HG03565 (cell line): ENCODE measurements around the gene HIPK2.

Experiments
- ATAC-seq: cut with Tn5 transposase; IDR thresholded peaks from one replicate; pipeline ENCODE4 v1.9.1; 2021; ENCODE audit warnings: mild to moderate bottlenecking, moderate library complexity; ENCODE audit not compliant: unreplicated experiment

Gene HIPK2

DNA sequence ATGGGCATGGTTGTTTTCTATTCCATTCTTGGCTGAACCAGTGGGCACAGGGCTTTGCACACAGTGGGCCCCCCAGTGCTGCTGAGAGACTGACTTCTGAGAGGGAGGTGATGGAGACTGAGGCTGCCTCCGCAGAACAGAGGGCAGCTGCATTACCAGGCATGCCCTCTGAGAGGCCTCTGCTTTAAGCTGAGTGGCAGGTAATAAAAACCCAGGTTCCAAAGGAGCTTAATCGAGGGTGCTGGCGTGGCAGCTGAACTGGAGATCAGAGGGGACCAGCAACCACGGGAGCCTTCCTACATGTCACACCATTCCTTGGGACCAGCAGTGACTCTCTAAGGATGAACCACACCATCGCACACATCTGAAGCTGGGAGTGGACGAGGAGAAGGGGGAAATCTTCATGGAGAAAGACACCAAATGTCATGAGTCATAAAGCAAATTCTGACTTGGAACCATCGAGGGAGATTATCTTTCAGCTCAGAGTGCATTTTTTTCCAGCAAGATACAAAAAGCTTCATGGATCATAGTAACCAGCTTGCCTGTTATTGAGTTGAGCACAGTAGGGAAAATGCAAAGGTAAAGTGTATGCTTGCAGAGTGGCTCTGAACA is 24.6 kb downstream of the HIPK2 start:
- no peak for ATAC-seq

DNA sequence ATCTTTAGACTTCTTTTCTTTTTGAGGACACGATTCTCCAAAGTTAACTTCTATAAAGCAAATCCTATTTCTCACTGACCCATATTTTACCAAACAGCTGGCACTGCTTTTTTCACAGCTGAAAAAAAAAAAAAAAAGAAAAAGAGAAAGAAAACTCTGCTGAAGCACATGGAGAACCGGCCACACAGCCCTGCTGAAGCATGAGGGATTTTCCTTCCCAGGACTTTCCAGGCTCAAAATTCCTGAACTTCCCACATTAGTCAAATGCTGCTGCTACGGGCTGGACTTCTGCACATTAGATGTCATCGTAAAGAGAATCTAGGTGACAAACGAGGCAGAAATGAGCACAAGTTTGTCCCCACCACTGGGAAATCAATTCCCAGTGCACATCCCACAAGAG is 25.2 kb downstream of the HIPK2 start:
- no peak for ATAC-seq

DNA sequence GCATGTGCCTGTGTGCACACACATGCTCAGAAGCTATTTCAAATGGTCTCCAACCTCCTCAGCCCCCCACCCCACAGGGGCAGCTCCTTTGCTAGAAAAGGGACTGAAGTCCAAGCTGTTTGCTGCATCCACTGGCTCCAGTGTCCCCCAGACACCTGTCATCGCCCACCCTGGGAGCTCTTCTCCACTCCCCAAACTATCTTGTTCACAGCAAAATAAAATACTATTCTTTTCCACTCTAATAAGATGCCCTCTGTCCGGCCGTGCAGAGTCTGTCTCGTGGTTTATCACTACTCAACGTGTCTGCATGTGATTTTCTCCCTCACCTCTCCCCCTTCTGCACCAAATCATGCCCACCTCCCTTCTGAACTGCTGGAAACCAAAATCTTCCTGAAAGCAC is 25.6 kb downstream of the HIPK2 start:
- no peak for ATAC-seq

DNA sequence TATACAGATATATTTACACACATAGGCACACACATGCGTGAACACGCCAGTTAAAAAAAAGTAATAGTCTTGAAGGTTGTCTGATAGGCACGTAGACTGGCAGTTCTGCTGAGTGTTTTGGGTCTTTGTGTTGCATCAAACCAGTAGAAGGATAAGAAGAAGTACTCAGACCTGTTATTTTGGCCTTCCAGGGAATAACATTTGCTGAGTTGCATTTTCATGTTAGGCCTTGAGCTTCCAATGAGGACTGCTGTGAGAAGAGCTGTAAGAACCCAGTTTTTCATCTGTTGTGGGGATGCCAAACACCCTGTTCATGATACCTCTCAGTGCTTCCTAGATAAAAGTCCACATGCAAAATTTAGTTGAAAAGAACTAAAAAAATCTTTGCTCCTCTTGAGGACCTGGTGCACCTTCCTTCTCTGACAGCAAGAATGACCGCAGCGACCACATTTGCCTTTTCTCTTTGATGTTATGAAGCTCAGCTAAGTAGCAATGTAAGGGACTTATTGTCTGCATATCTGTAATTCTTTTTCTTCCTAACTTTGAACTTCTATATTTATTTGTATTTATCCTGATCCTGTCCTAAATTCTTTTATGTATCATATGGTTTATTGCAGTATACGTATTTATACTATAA is 27.2 kb downstream of the HIPK2 start:
- no peak for ATAC-seq

DNA sequence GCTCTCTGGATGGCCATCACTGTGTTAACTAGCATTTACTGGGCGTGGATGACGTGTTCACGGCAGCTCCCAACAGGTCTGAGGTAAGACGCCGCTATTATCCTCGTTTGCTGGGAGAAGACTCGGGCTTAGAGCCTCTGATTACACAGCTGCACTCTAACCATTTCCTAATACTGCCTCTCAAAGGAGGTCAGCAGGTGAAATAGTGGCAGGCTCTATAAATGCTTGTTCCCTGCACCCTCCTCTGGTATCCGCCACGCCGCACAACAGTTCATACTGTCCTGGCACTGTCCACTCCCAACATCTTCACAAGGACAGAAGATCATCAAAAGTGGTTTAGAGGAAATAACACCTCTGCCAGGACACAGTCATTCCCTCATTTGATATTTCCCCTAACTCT is 28.3 kb downstream of the HIPK2 start:
- no peak for ATAC-seq

DNA sequence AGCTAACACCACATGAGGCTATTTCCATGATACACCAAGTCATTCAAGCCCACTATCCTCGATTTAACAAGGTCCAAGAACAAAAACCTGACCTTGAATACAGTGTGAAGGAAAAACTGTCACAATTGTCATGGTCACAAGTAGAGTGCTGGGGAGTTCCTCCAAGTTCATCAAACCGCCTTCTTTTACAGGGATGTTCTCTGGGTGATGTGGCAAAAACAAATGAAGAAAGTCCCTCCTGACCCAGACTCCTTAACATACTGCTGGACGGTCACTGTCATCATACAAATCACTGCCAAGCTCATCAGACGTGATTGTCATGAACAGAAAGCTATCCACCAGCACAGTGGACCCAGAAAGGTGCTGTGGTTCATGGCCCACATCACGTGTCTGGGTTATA is 28.9 kb downstream of the HIPK2 start:
- ATAC-seq, result no peak

DNA sequence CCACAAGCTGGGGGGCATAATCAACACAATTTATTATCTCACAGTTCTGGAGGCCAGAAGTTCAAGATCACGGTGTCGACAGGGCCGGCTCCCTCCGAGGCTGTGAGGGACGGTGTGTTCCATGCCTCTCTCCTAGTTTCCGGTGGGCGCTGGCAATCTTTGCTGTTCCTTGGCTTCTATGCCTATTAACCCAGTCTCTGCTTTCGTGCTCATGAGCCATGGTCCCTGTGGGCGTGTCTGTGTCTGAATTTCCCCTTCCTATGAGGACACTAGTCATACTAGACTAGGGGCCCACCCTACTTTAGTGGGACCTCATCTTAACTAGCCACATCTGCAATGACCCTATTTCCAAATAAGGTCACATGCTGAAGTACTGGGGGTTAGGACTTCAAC is 29.4 kb downstream of the HIPK2 start:
- ATAC-seq, result no peak

DNA sequence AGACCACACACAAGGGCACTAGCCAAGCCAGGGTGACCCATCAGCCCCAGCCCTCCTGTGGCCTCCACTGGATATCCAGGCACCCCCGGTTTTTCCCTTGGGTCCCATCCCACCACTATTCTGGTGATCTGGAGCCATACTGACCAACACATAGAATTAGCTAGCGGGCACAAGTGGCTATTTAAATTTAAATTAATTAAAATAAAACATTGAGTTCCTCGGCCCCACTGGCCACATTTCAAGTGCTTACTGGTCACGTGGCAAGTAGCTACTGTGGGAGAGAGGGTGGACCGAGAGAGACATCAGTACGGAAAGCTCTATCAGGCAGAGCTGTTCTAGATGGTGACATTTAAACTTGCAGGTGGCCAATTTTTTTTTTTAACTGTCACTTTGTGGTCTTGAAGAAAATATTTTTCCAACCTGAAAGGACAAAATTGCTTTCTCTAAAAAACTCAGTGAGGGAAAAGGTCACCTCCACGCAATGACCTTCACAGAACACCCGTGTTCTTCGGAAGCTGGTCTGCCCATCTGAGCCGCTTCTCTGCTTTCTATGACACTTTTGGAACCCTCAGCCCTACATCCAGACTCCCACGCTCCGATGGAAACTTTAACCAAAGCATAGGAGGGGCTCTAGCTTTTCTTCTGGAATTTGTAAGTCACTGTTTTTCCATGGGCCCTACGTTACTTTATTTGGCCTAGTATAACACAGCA is 30.0 kb downstream of the HIPK2 start:
- ATAC-seq, result no peak

DNA sequence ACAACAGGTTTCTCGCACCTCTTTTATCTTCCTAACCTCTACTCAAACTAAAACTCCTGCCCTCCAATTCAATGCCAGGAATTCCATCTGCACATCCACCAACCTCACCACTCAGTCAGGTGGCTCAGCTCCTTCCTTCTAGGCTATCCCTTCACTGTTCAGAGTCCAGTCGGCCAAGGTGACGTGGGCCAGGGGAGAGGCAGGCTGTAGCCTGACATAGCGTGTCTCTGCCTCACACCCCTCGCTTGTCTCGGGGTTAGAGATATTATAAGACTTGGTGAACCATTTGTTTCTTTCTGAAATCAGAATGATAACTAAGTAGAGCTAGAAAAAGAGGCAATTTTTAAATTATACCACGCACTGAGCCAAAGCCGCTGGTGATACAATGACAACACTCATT is 31.1 kb downstream of the HIPK2 start:
- ATAC-seq, result no peak

DNA sequence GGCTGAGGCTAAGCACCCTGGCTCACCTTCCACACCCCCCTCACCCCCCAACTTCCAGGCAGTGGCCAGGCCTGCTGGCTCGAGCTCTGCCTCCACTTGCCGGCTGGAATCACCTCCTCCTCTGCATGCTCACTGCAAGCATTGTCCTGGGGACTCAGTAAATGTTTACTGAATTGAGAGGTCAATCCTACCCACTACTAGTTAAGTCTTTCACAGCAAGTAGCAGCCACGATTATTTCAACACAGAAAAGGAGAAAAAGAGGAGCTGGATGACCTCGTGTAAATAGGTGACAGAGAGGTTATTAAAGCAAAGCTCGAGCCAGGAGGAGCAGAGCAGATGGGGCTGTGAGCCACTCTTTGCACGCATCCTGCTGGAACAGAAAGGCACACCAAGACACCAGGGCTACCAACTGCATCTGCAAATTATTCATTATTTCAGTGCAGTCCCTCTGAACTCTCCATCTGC is 32.1 kb downstream of the HIPK2 start:
- ATAC-seq, result no peak

DNA sequence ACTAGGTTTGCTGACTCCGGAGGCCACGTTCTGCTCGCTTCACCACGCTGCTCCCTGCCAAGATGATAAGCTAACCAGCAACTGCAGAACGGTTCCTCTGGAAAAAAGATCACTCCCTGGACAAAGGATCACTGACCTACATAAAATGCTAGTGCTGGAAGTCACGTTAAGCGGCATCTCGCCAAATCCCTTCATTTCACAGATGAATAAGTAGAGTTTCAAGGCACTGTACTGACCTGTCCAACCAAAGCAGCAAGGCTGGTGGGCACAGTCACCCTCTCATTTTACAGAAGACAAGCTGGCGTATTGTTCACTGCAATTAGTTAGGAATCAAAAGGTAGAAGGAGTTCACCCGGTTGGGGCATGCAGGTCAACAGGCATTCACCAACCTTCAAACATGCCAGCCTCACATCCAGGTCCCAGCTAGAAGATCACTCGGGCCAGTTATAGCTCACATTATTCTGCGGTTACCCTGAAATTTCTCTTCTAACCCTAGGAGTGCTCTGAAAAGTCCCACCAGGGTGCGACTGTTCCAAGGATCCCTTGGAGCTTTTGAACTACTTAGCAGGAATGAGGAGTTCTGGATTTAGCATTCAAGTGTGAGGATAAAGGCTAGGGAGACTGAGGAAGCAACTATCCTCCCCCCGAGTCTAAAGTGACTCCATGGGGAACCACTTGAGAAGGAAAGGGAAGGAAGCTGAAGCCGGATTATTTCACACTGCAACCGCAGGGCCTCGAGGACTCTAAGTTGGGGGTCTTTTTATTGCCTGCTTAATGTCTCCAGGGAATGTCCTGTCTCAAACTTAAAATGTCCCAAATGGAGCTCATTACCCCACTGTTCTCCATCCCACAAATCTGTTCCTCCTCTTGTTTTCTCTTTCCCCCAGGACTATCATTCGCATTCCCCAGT is 32.8 kb downstream of the HIPK2 start:
- ATAC-seq, result no peak

DNA sequence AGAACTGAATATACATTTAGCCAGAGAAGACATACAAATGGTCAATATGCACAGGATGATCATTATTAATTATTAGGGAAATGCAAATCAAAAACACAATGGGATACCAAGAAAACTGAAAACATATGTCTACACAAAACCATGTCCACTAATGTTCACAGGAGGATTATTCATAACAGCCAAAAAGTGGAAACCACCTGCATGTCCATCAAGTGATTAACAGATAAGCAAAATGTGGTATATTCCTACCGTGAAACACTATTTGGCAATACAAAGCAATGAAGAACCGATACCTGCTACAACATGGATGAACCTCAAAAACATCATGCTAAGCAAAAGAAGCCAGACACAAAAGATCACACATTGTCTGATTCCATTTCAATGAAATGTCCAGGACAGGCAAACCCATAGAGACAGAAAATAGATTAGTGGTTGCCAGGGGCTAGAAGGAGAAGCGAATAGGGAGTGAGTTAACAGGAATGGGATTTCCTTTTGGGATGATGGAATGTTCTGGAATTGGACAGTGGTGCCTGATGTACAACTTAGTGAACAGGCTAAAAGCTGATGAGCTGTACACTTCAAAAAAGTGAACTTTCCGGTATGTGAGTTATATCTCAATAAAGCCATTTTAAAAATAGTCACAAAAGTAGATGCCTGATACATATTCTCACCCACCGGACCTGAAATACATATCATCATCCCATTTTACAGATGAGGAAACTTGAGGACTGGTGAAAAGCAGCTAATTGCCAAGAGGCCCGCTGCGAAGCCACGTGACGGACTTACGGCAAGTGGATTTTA is 33.6 kb downstream of the HIPK2 start:
- no peak for ATAC-seq

DNA sequence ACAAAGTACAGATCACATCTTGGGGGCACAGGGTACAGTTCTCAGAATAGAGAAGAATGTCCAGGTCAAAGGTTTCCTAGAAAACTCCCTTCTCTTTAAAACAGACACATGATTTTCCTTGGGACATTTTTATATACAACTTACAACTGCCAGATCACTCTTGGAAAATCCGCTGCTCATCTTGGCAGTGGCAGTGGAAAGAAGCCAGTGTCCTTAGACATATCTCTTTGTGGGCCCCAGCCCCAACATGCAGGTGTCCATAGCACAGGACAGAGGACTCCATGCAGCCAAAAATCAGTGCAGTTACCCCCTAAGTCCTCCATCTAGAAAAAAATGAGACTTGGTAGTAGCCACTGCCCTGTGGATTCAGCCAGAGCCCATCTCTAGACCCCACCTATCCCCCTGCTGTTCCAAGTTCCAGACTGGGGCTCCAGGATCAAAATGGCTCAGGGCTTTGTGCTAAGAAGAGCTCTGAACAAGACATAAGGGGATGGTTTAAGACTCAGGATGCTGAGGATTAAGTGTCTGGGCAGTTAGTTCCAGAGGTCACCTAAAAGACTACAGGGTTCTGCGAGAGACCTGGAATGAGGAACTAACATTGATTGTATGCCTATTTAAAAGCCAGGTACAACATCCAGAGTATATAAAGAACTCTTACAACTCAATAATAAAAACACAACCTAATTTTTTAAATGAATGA is 34.4 kb downstream of the HIPK2 start:
- no peak for ATAC-seq

DNA sequence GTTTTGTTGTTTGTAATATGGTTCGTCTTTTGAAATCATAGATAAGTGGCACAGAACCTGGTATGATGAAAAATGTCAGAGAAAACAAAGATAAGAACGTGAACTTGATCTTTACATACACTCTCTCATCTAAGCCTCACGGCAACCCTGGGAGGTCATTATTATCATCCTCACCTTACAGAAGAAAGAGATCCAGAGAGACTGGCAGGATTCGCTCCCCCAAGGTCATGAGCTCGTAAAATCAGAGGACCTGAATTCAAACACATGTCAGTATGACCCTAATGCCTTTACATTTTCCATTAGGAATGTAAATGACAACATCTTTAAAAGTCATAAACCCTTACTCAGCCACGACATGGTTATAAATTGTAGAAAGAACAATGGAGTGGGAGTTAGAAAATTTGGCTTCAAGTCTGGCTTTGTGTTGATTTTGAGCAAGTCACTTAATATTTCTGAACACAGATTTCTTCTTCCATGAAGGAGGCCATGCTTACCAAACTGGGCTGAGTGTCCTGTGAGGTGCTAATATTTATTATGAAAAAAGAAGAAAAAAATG is 35.9 kb downstream of the HIPK2 start:
- no peak for ATAC-seq

DNA sequence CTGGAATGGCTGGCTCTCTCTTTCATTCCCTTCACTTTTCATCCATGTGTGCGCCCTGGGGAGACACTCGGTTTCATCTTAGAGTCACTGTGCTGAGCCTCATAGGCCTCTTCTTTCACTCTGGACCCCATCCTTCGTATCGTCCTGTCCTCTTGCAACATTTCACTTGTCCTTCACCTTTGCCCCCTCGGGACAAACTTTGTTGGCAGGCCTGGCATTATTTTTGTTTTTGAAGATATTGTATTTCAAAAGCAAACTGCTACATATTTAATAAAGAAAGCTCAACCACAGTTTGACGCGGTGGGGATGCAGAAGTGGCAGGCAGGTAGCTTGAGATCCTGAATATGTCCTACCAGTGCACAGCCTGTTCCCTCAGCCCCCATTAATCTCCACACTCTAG is 36.6 kb downstream of the HIPK2 start:
- no peak for ATAC-seq

DNA sequence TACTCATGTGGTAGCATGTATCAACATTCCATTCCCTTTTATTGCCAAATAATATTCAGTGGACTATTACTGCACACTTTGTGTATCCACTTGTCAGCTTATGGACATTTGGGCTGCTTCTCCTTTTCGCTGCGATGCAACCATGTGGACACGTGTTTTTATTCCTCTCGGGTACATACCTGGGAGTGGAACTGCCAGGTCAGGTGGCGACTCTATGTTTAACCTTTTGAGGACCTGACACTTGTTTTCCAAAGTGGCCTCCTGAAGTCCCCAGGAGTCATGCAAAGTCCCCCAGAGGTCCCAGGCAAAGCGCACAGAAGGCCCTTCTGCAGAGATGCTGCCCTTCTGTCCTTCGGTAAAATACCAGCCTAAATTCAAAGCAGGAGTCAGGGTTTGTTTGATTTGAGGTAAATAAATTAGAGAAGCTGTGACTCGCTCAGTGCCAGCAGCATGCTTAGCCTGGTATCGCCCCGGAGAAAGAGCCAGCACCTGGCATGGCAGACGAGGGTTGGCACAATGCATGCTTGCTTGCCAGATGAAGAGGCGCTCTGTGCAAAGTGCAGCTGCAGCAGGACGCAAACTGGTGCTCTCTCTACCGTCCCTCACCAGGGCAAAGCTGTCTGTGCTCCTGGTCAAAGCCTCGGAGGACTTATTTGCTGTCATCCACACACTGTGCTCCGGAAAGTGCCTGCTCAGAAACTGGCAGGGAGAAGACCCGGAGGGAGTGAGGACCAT is 37.8 kb downstream of the HIPK2 start:
- ATAC-seq, result no peak

DNA sequence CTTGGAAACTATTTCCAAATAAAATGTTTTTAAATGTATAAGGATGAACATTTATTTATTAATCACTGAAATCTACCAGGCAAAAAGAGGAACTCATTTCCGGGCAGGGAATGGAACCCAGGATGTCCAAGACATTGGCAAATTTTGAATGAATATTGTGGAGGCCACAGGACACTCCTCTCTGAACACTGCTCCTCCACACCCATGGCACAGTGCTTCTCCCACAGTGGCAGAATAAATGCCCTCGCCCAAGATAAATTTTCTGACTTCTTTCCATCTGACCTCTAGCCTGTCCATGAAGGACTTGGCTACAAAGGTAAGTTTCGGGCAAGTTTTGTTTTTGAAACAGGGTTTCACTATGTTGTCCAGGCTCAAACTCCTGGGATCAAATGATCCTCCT is 39.0 kb downstream of the HIPK2 start:
- no peak for ATAC-seq

DNA sequence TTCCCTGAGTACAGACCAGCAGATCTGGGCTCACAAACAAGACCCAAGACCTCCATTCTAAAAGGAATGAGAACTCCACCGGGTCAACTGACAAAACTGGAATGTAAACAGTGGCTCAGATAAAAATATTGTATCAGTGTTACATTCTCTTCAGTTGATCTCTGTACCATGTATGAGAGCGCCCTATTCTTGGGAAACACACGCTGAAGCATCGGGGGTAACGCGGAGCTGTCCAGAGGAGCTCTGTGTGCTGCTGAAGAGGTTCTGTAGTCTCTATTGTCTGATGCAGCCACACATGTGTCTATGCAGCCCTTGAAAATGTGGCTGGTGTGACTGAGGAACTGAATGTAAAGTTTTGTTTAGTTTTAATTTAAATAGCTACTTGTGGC is 39.7 kb downstream of the HIPK2 start:
- ATAC-seq, result no peak
